MV-4-11 (cell line): ENCODE data around the gene FBXO2.

Experiments used
- DNase-seq: peaks from one replicate; lab custom pipeline; 2025; lab: John Stamatoyannopoulos, UW

FBXO2 gene, protein sequence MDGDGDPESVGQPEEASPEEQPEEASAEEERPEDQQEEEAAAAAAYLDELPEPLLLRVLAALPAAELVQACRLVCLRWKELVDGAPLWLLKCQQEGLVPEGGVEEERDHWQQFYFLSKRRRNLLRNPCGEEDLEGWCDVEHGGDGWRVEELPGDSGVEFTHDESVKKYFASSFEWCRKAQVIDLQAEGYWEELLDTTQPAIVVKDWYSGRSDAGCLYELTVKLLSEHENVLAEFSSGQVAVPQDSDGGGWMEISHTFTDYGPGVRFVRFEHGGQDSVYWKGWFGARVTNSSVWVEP

GRCh38 chr1:11654137-11654938 lies at the start of gene FBXO2, which contains the start of gene FBXO44:
Gene FBXO2, minus strand, starts transcription at chr1:11654429. Its CDS starts 89 bp downstream, at chr1:11654340.
Gene FBXO44, plus strand, starts transcription at chr1:11654877. Its CDS starts 959 bp downstream, at chr1:11655836.
- no peak for DNase-seq

DNA sequence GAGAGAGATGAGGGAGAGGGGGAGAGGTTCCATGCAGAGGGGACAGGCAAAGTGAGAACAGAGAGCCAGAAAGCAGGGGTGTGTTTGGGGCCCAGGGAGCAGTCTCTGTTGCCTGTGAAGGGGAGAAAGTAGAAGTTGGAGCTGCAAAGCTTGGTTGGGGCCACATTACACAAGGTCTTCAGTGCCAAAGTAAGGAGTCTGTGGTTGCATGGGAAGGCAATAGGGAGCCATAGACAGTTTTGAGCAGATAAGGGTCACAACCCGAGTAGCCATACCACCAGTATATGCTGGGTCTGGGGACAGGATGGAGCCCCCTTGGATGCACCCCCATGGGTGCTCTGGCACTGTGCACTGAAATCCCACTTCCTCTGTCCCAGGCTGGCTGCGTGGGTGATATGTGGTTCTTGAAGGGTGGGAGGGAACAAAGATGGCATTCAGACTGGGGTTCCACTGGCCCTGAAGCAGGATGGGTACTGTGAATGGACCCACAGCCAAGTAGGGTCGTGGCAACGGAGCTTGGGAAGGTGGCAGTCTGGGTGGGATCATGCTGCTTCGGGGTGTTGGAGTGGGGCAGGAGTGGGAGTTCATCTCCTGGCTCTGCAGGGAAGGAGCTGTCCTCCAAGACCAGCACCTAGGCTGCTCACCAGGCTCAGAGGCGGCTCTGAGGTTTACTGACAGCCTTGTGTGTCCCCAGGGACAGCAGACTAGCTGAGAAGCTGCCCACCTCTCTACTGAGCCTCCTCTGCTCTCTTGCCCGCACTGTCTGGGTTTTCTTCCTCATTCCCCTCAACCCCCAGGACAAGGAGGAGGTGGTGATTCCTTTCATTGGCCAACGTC lies 49.3 kb upstream of the FBXO2 start:
- DNase-seq: no peak

GRCh38 chr1:11701981-11702803 lies 48.0 kb upstream of the FBXO2 start:
- no peak for DNase-seq

DNA sequence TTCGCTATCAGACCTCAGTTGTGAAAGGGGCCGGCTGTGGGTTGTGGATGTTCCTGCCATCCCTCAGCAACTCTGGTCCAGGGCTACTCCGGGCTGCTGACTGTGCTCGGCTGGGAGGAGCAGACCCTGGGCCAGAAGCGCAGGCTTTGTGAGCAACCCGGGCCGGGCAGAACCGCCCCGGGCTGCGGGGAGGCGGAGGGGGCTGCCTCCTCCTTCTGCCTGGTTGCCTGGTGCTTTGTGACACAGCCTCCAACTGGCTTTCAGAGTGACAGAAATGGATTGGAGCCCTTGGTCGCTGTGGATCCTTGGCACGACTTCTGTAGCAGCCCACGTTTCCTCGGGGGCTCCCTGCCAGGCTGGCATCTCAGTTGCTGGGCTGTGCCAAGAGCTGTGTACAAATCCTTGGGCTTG lies 47.3 kb upstream of the FBXO2 start:
- DNase-seq: no peak

DNA sequence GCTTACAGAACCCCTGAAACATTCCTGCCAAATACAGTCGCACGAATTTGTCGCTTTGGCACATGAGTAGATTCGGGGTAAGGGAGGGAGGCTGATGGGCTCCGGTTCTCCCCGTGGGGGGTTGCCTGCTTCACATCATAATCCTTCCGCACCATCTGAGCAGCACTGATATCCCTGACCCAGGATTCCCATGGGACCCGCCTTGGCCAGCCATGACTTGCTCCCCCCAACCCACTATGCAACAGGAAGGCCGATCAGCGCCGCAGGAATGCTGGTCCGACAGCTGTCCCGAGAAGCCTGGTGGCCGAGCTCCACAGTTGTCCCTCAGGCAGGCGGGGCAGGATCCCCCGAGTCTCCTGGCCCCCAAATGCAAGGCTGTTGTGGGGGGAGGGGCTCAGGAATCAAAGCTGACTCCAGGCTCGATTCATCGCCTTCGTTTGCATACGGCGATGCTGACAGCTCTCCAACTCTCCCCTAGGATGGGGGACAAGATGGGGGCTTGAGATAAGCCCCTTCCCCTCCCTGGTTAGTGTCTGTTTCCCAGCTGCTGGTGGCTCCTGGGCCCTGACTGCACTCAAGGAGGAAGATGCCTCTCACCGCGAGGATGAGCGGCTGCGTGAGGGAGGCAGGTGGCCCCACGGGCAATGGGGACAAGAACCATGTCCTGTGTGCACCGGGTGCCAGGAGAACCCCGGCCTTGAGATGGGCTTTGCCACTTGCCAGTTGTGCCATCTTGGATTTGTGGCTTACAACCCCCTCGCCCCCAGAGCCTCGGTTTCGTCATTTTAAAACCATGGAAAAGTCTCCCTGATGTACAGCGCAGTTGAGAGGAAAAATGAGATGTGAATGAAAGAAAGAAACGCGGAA lies 46.6 kb upstream of the FBXO2 start:
- DNase-seq: no peak

DNA sequence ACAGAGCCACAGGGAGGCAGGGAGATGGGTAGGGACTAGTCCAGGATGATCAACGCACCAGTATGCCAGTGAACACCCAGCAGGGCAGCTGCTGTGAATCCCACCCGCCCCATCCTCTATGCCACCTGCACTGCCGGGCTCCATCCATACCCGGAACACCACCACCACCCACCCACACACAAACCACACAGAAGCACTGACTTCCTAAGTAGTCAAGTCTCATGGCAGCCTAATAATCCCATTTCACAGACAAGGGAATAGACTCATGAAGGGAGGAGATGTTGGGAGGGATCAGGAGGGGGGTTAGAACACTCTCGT lies 43.6 kb upstream of the FBXO2 start:
- DNase-seq: no peak

DNA sequence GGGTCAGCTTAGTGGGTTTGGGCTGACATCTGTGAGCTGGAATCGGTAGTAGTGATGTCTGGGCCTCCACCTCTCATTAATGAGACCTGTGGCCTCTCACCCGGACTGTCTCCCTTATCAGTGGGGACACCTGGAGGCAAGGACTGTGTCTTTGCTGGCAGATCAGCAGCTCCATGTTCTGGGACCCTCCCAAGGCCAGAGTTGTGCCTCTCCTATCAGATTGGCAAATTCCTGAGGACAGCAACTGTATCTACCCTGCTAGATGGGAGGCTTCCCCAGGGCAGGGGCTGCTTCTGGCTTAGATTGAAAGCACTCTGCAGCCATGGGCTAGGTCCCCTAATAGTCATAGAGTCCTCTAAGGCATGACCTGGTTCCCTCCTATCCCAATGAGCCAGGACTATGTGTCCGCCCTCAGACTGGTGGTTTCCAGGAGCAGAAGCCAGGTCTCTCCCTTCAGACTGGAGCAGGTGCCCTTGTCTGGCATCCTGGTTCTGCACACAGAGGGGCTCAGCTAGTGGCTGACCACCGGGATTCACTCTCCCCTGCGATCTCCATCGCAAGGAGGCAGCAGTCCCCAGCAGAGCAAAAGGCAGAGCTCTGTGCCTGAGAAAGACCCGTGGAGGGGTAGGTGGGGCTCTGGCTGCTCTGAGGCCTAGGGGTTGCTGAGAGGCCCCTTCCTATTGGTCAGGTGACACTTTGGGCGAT lies 43.1 kb upstream of the FBXO2 start:
- DNase-seq: no peak

GRCh38 chr1:11695861-11696260 lies 41.6 kb upstream of the FBXO2 start:
- no peak for DNase-seq

DNA sequence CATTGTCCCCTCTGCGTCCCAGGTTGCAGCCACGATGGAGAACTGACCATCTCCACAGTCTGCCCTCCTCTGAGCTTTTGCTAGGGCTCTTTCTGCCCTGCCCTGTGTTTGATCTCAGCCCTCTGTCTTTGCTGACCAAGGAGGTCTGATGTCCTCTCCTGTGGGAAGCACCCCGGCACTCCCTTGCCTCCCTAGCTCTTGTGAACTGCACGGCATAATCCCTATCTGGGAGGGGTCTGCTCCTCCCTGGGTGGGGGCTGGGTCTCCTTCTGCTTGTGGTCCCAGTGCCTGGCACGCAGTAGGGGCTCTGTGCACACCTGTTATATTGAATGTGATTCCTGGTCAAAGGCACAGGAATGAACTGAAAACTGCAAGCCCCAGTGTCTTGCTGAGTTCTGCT lies 39.7 kb upstream of the FBXO2 start:
- DNase-seq: no peak

DNA sequence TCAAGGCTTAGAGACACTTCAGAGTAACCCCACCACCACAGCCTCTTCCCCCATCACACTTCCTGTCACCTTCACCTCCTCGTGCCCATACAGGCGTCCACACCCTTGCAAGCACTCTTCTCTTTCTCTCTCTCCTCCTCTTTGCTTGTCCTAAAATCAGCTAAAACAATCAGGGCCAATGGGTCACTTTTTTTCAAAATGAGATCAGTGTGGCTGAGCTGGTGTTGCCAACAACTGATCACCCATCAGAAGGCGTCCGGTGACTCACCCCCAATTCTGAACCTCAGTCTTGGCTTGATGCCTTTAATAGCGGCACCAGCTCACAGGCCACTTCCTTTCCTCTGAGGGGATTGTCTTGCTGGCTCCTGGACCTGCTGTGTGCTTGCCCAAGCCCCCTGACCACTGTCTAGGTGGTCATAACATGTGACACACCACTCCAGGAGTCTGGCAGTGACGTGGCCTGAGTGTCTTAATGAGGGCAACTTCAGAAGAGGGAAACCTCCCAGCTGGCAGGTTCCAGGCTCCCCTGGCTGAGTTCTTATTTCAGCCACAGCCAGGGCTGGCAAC lies 38.9 kb upstream of the FBXO2 start:
- peak; percentile 89 for DNase-seq

GRCh38 chr1:11691928-11692711 lies 37.9 kb upstream of the FBXO2 start:
- no peak for DNase-seq

GRCh38 chr1:11691302-11691914 lies 37.2 kb upstream of the FBXO2 start, which contains the start of gene DRAXIN:
Gene DRAXIN, plus strand, starts transcription at chr1:11691710. Its CDS starts 14,549 bp downstream, at chr1:11706259.
- DNase-seq: no peak

DNA sequence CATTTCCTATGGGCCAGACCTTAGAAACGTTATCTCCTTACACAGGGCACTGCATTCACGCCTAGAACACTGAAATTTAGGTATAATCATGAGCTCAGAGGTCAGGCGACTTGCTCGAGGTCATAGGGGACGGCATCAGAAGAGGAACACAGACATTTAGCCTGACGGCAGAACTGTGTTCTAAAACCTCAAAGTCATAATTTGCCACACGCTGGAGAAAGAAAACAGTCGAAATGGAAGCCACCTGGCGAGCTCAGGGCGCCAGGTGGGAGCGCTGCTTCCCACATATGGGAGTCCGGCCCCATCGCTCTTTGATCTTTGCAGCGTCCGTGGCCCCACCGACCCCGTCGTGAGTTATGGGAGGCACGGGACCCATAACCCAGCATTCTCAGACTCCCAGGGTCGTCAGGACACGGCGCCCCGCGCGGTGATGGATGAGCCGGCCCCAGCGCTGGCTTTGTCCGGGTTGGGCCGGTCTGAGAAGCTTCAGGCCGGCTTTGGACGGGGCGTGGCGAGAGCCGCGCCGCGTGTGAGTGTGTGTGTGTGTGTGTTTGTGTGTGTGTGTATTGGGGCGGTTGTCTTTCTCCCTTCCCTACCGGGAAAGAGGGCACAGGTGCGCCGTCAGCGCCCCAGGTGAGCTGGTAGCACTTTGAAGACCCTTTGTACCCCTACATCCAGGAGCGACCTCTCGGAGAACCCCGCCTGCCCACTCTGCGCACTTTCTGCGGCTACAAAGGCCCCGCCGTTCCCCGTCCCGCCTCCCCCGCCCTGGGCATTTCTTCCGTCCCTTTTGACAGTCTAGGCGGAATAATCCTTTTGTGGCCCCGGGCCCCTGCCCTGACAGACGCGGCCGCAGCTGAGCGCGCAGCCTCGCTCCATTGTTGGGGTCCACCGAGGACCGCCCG lies 36.4 kb upstream of the FBXO2 start:
- peak; percentile 8 for DNase-seq

DNA sequence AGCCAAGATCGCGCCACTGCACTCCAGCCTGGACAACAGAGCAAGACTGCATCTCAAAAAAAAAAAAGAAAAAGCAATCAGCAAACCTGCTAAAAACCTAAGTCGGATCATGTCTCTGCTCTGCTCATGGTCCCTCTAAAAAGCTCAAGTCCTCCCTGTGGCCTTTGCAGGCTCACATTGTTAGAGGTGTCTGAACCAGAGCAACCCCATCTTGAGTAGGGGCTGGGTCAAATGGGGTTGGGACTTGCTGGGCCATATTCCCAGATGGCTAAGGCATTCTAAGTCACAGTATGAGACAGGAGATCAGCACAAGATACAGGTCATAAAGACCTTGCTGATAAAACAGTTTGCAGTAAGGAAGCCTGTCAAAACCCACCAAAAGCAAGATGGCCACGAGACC lies 34.3 kb upstream of the FBXO2 start:
- DNase-seq: no peak

- DNase-seq: no peak
Observed at GRCh38 chr1:11685210-11685752, 31.1 kb upstream of the FBXO2 start.

GRCh38 chr1:11684070-11684469 lies 29.8 kb upstream of the FBXO2 start:
- no peak for DNase-seq

DNA sequence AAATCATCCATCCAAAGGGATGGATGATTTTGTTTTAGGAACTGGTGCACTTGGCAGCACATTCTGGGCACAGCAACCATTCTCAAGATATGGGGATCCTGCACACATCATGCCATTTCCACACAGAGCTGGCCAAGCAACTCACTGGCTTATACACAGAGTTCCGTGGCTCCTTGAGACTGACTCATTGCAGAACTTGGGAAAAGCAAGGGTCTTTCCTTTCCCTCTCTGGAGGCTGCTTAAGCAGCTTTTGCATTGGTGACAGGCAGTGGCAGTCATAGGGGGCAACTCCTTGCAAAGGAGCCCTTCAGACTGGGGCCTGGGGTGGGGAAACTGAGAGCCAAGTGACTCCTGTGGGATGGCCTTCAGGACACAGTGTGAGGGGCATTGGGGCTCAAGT lies 28.6 kb upstream of the FBXO2 start:
- no peak for DNase-seq
